ENCODE measurements around the gene DIPK2B.

The DIPK2B gene

DNA sequence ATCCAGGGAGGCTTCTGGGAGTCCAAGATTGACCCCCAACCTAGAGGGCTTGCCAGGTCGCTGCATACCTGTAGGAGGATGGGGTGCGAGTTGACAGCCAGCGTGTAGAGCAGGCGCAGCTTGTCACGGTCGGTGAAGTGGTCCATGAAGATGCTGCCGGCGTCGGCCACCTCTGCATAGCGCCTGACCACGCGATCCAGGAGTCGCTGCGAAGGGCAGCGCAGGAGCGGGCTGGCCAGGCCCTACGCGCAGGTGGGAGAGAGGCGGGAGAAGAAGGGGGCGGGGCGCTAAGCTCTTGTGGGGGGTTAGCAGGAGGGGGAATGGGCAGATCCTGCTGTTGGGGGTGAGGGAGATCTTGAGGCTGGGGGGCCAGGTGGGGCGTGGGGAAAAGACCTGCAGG lies 43.0 kb downstream of the DIPK2B start:
- no peak for DNase-seq (ENCODE audit: low read depth)

DNA sequence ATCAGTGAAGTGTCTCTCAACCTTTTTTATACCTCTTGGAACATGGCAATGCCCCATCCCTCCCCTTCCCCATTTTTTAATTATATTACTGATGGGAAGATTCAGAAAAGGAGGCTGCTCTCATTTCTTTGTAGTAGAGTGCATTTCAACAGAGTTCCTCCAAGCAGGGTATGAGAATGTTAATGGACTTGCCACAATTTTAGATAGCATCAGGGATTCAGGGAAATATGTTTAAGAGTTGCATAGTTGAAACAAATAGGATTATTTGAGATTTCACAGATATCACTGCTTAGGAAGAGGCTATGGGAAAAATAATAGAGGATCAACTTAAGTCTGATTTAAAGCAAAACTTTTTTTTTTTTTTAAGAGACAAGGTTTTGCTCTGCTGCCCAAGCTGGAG lies 46.2 kb downstream of the DIPK2B start:
- no peak for DNase-seq (ENCODE audit: low read depth)

GRCh38 chrX:45154033-45154360 lies 46.7 kb downstream of the DIPK2B start:
- DNase-seq (ENCODE audit: low read depth) = no peak

All from activated T-cell treated with anti-CD3 and anti-CD28 coated beads for 1 hour (primary cell).